Activated T-cell treated with anti-CD3 and anti-CD28 coated beads for 48 hours (primary cell): Measurements from ENCODE around the gene LMF1.

Experiments
- DNase-seq: peaks from one replicate; pipeline ENCODE4 v3.0.0-alpha.2; 2020; ENCODE audit warnings: low read depth

Gene LMF1

GRCh38 chr16:879461-879861, 91.3 kb downstream of the LMF1 start:
- DNase-seq, result no peak

- no peak for DNase-seq
Observed at GRCh38 chr16:878886-879285, 91.9 kb downstream of the LMF1 start.

- peak; percentile 26 for DNase-seq
Observed at GRCh38 chr16:878072-878784, 92.6 kb downstream of the LMF1 start.

- DNase-seq, result no peak
Observed at GRCh38 chr16:877242-878071, 93.3 kb downstream of the LMF1 start.

- no peak for DNase-seq
Observed at GRCh38 chr16:876523-877241, 94.1 kb downstream of the LMF1 start.

GRCh38 chr16:876041-876335, 94.8 kb downstream of the LMF1 start:
- DNase-seq, result no peak

- no peak for DNase-seq
Observed at GRCh38 chr16:875182-876040, 95.4 kb downstream of the LMF1 start.

- DNase-seq, result no peak
Observed at GRCh38 chr16:874366-875181, 96.2 kb downstream of the LMF1 start.

- no peak for DNase-seq
Observed at GRCh38 chr16:873889-874288, 96.9 kb downstream of the LMF1 start.

- no peak for DNase-seq
Observed at GRCh38 chr16:873243-873661, 97.5 kb downstream of the LMF1 start.

- DNase-seq, result no peak
Observed at GRCh38 chr16:872436-873242, 98.1 kb downstream of the LMF1 start.

GRCh38 chr16:871562-872345, 99.0 kb downstream of the LMF1 start:
- no peak for DNase-seq

GRCh38 chr16:870856-871561, 99.8 kb downstream of the LMF1 start:
- no peak for DNase-seq

- no peak for DNase-seq
Observed at GRCh38 chr16:869823-870641, 100.8 kb downstream of the LMF1 start.

GRCh38 chr16:868846-869822, 101.7 kb downstream of the LMF1 start:
- no peak for DNase-seq

GRCh38 chr16:868386-868755, 102.4 kb downstream of the LMF1 start:
- DNase-seq, result no peak
